SK-N-SH (cell line): ENCODE data around the gene CACNA1F.

Experiments used
- ELF1 ChIP-seq: IDR thresholded peaks from 2 replicates; pipeline ENCODE4 v1.4.0; 2012
- JUND ChIP-seq: IDR thresholded peaks from 2 replicates; pipeline ENCODE4 v1.4.0; 2012
- YY1 ChIP-seq: IDR thresholded peaks from 2 replicates; pipeline ENCODE4 v1.4.0; 2012; ENCODE audit warnings: low read depth, mild to moderate bottlenecking
- TF ChIP-seq, protein P1 (sequence below): fragments of 200-600 bp; sonication (generic); IDR thresholded peaks from 2 replicates; pipeline ENCODE4 v1.6.1; 2017; ENCODE audit warnings: antibody characterized with exemption, mild to moderate bottlenecking, moderate library complexity
- TF ChIP-seq, protein P2 (sequence below): fragments of 150-350 bp; IDR thresholded peaks from 2 replicates; pipeline ENCODE4 v1.6.1; 2017; ENCODE audit warnings: antibody characterized with exemption, low read length, low read depth, borderline replicate concordance
- TF ChIP-seq, protein P3 (sequence below): IDR thresholded peaks from 2 replicates; pipeline ENCODE4 v1.4.0; 2012; ENCODE audit warnings: low read depth

DNA sequence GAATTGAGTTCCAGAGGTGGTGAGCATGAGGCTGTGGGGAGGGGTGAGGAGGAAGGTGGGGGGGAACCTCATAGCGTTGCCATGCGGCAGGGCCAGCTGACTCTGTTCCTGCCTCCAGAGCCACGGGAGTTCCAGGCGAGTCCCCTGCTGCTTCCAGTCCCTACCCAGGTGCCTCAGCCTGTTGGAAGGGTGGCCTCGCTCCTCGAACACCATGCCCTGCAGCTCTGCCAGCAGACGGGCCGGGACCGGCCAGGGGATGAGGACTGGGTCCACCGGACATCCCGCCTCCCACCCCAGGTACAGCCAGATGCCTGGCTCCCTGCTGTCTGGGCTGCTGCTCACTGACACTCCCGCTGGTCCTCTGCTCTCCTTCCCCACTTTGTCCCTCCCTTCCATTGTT lies 10.0 kb upstream of the CACNA1F start:
- TF ChIP-seq, protein P1, sequence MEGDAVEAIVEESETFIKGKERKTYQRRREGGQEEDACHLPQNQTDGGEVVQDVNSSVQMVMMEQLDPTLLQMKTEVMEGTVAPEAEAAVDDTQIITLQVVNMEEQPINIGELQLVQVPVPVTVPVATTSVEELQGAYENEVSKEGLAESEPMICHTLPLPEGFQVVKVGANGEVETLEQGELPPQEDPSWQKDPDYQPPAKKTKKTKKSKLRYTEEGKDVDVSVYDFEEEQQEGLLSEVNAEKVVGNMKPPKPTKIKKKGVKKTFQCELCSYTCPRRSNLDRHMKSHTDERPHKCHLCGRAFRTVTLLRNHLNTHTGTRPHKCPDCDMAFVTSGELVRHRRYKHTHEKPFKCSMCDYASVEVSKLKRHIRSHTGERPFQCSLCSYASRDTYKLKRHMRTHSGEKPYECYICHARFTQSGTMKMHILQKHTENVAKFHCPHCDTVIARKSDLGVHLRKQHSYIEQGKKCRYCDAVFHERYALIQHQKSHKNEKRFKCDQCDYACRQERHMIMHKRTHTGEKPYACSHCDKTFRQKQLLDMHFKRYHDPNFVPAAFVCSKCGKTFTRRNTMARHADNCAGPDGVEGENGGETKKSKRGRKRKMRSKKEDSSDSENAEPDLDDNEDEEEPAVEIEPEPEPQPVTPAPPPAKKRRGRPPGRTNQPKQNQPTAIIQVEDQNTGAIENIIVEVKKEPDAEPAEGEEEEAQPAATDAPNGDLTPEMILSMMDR, result no peak
- no peak for TF ChIP-seq JUND
- TF ChIP-seq ELF1, result no peak
- TF ChIP-seq, protein P2, sequence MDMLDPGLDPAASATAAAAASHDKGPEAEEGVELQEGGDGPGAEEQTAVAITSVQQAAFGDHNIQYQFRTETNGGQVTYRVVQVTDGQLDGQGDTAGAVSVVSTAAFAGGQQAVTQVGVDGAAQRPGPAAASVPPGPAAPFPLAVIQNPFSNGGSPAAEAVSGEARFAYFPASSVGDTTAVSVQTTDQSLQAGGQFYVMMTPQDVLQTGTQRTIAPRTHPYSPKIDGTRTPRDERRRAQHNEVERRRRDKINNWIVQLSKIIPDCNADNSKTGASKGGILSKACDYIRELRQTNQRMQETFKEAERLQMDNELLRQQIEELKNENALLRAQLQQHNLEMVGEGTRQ, result no peak
- TF ChIP-seq, protein P3, sequence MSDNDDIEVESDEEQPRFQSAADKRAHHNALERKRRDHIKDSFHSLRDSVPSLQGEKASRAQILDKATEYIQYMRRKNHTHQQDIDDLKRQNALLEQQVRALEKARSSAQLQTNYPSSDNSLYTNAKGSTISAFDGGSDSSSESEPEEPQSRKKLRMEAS, result no peak
- no peak for TF ChIP-seq YY1
